ENCODE data around the gene ICE2. TPM values are rescaled to one million over a fixed set of nuclear protein-coding genes. Genes with fewer than 3 reads are reported as not detected.

The ICE2 gene
- total RNA-seq, 1 experiment from 2014 or later: 42.3 TPM

DNA sequence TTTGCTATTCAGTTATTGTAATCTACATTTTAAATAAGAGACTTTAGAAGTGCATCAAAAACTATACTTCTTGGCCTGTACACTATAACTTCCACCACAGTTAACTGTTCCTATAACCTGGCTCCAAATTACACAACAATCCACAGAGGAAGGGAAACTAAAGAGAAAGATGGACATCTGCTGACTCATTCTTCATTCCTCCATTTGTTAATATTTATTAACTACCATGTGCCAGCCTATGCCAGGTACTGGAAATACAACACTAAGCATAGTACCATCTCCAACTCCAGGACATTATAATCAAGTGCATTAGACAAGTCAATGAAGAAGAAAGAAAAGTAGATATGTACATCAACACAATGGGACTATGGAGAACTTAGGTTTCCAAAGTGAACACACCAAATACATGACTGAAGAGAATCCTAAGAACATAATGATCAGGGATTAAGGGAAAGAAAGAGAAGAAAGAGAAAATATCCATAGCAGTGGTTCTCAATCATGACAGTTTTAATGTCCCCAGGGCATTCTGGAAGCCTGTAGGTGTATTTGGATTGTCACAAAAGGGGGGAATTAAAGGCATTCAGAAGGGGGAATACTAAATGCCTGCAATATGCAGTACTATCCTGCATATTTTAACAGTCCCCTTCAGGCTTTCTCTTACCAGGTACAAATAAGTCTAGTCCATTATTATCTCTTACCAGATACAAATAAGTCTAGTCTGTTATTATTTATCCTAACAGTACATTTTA is 8.9 kb downstream of the ICE2 start:
- no TSS peak for BruUV-seq (replicated peaks)
- Mint-ChIP-seq H3K36me3 (ENCODE audit: insufficient read depth, unreplicated experiment) (peaks cover 21% of the 10 kb centered on the region), H3K27ac (ENCODE audit: unreplicated experiment) (no peak overlapping the region), H3K4me3 (ENCODE audit: unreplicated experiment) (no peak overlapping the region), H3K9me3 (ENCODE audit: unreplicated experiment) (no peaks in the 10 kb centered on the region), H3K27me3 (ENCODE audit: insufficient read depth, unreplicated experiment) (no peaks in the 10 kb centered on the region), H3K4me1 (ENCODE audit: low read depth, unreplicated experiment) (peaks cover 12% of the 10 kb centered on the region)
- no peak for DNase-seq
- no peaks in the 10 kb centered on the region; the same call in none of the 2 replicates for H3K36me3 ChIP-seq (ENCODE audit: control insufficient read depth, insufficient read depth, low read length)
- intact Hi-C loops (cut with micrococcal nuclease; ENCODE audit: unreplicated experiment): no loop called here
- TF ChIP-seq, protein P1, sequence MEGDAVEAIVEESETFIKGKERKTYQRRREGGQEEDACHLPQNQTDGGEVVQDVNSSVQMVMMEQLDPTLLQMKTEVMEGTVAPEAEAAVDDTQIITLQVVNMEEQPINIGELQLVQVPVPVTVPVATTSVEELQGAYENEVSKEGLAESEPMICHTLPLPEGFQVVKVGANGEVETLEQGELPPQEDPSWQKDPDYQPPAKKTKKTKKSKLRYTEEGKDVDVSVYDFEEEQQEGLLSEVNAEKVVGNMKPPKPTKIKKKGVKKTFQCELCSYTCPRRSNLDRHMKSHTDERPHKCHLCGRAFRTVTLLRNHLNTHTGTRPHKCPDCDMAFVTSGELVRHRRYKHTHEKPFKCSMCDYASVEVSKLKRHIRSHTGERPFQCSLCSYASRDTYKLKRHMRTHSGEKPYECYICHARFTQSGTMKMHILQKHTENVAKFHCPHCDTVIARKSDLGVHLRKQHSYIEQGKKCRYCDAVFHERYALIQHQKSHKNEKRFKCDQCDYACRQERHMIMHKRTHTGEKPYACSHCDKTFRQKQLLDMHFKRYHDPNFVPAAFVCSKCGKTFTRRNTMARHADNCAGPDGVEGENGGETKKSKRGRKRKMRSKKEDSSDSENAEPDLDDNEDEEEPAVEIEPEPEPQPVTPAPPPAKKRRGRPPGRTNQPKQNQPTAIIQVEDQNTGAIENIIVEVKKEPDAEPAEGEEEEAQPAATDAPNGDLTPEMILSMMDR (IDR thresholded peaks at IDR 0.05; ENCODE audit: insufficient read depth in 1 of 2, low read depth in 1 of 2, low read length in 1 of 2, severe bottlenecking in 1 of 2, unreplicated experiment in 1 of 2): no peak
- ChIA-PET POLR2A (no interaction called here), CTCF (no interaction called here)
- H3K9me3 ChIP-seq: no peaks in the 10 kb centered on the region
- H3K4me3 ChIP-seq (ENCODE audit: low read depth, low read length): no peak overlapping the region
- no peaks in the 10 kb centered on the region for H3K27me3 ChIP-seq (replicated peaks; ENCODE audit: control insufficient read depth, insufficient read depth, low read length)
- H3K4me1 ChIP-seq: peaks cover 7% of the 10 kb centered on the region

DNA sequence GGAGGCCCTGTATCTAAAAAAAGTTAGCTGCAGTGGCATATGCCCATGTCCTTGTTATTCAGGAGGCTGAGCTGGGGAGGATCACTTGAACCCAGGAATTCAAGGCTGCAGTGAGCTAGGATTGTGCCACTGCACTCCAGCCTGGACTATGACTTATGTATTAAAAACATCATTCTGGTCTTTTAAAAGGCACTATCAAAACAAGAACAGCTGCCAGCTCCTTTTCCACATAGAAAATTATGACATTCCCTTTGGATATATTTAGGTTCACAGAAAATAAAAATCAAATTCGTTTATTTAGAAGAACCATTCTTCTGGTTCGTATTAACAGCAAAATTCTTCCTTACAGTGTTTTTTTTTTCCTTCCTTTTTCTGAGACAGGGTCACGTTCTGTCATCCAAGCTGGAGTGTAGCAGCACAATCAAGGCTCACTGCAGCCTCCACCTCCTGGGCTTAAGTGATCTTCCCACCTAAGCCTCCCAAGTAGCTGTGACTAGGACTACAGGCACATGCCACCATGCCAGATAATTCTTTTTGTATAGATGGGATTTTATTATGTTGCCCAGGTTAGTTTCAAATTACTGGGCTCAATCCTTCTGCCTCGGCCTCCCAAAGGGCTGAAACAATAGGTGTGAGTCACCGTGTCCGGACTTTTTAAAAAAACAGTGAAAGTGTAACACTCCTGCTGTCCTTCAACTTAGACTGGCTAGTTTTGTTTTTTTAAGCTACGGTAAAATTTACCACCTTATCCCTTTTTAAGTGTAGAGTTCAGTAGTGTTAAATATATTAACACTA is 13.9 kb downstream of the ICE2 start:
- BruUV-seq (replicated peaks): no TSS peak
- Mint-ChIP-seq H3K36me3 (ENCODE audit: insufficient read depth, unreplicated experiment) (peaks cover 23% of the 10 kb centered on the region), H3K27ac (ENCODE audit: unreplicated experiment) (no peak overlapping the region)

DNA sequence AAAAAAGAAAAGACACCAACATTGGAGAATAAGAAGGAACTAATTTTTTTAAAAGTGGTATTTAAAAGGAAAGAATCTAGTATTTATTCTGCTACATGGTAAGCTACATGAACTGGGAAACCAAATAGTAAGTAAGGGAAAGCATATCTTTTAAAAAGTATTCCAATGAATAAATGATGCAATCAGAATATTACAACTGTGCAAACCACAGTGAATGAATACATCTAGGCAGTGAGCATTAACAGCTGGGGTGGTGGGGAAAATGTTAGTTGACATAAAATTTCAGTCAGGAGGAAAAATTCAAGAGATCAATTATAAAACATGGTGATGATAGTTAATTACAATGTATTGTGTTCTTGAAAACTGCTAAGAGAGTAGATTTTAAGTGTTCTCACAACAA is 16.9 kb downstream of the ICE2 start:
- Mint-ChIP-seq H3K27ac (ENCODE audit: unreplicated experiment) (no peak overlapping the region), H3K27me3 (ENCODE audit: insufficient read depth, unreplicated experiment) (no peaks in the 10 kb centered on the region), H3K36me3 (ENCODE audit: insufficient read depth, unreplicated experiment) (peaks cover 18% of the 10 kb centered on the region), H3K4me3 (ENCODE audit: unreplicated experiment) (no peak overlapping the region), H3K9me3 (ENCODE audit: unreplicated experiment) (no peaks in the 10 kb centered on the region), H3K4me1 (ENCODE audit: low read depth, unreplicated experiment) (no peaks in the 10 kb centered on the region)
- Histone ChIP-seq H3K4me1 (peaks cover 18% of the 10 kb centered on the region), H3K9me3 (no peaks in the 10 kb centered on the region), H3K27me3 (replicated peaks; ENCODE audit: control insufficient read depth, insufficient read depth, low read length) (no peaks in the 10 kb centered on the region), H3K4me3 (ENCODE audit: low read depth, low read length) (no peak overlapping the region), H3K36me3 (ENCODE audit: control insufficient read depth, insufficient read depth, low read length) (no peaks in the 10 kb centered on the region)
- POLR2A ChIA-PET: no interaction called here
- CTCF ChIA-PET: no interaction called here
- DNase-seq: no peak
- TF ChIP-seq, protein P1 (IDR thresholded peaks at IDR 0.05; ENCODE audit: insufficient read depth in 1 of 2, low read depth in 1 of 2, low read length in 1 of 2, severe bottlenecking in 1 of 2, unreplicated experiment in 1 of 2): no peak
- no TSS peak for BruUV-seq (replicated peaks)
- intact Hi-C loops (cut with micrococcal nuclease; ENCODE audit: unreplicated experiment): no loop called here

More for the DNA sequence above, 13.9 kb downstream of the ICE2 start:
- intact Hi-C loops (cut with micrococcal nuclease; ENCODE audit: unreplicated experiment): no loop called here
- H3K4me3 Mint-ChIP-seq (ENCODE audit: unreplicated experiment): no peak overlapping the region
- Histone ChIP-seq H3K36me3 (ENCODE audit: control insufficient read depth, insufficient read depth, low read length) (no peaks in the 10 kb centered on the region), H3K9me3 (no peaks in the 10 kb centered on the region), H3K27me3 (replicated peaks; ENCODE audit: control insufficient read depth, insufficient read depth, low read length) (no peaks in the 10 kb centered on the region), H3K4me1 (peaks cover 2% of the 10 kb centered on the region), H3K4me3 (ENCODE audit: low read depth, low read length) (no peak overlapping the region)
- H3K27me3 Mint-ChIP-seq (ENCODE audit: insufficient read depth, unreplicated experiment): no peaks in the 10 kb centered on the region
- H3K9me3 Mint-ChIP-seq (ENCODE audit: unreplicated experiment): no peaks in the 10 kb centered on the region
- TF ChIP-seq, protein P1 (IDR thresholded peaks at IDR 0.05; ENCODE audit: insufficient read depth in 1 of 2, low read depth in 1 of 2, low read length in 1 of 2, severe bottlenecking in 1 of 2, unreplicated experiment in 1 of 2): no peak
- CTCF ChIA-PET: no interaction called here
- DNase-seq: no peak
- peaks cover 3% of the 10 kb centered on the region for H3K4me1 Mint-ChIP-seq (ENCODE audit: low read depth, unreplicated experiment)
- POLR2A ChIA-PET: no interaction called here
